Mesenchymal stem cell (in vitro differentiated cells and primary cell): ENCODE measurements around the gene SCYL3.
A peak's percentile ranks its signal among the peaks of the same experiment; 100 is the strongest.
"Not testable (repeated sequence)": the region's sequence is repeated elsewhere in the genome, so short reads cannot be mapped to it uniquely, and the experiment has no call there.

Source experiments
- DNase-seq: peaks from one replicate; pipeline ENCODE4 v3.0.0-alpha.2; 2013
- H2AFZ ChIP-seq: one replicate; pipeline ENCODE4 v1.6.1; 2013; ENCODE audit warnings: low read depth, mild to moderate bottlenecking, control low read depth, inconsistent platforms, low read length, moderate library complexity
- H2AK5ac ChIP-seq: 2 replicates; pipeline ENCODE4 v1.6.1; 2013; ENCODE audit warnings: low read length, moderate library complexity, mild to moderate bottlenecking, inconsistent platforms; ENCODE audit not compliant: severe bottlenecking
- H2BK120ac ChIP-seq: one replicate; pipeline ENCODE4 v1.6.1; 2013; ENCODE audit warnings: low read depth, mild to moderate bottlenecking, inconsistent platforms, low read length, moderate library complexity
- H2BK12ac ChIP-seq, 2 experiments: one replicate each; pipeline ENCODE4 v1.6.1; 2013; ENCODE audit warnings: inconsistent platforms in 2 of 2, low read length in 2 of 2, mild to moderate bottlenecking in 2 of 2, moderate library complexity in 2 of 2, control low read depth in 1 of 2
- H2BK15ac ChIP-seq: one replicate; pipeline ENCODE4 v1.6.1; 2013; ENCODE audit warnings: mild to moderate bottlenecking, low read depth, inconsistent platforms; ENCODE audit not compliant: poor library complexity, severe bottlenecking
- H2BK5ac ChIP-seq: 2 replicates; pipeline ENCODE4 v1.6.1; 2013; ENCODE audit warnings: low read depth, mild to moderate bottlenecking, low read length, control low read depth, inconsistent platforms; ENCODE audit not compliant: poor library complexity, severe bottlenecking
- H3K14ac ChIP-seq, 2 experiments: one replicate each; pipeline ENCODE4 v1.6.1; 2013; ENCODE audit warnings: inconsistent platforms in 2 of 2, low read length in 2 of 2, control low read depth in 1 of 2, mild to moderate bottlenecking in 1 of 2, moderate library complexity in 1 of 2
- H3K18ac ChIP-seq, 2 experiments: one replicate each; pipeline ENCODE4 v1.6.1; 2013; ENCODE audit warnings: inconsistent platforms in 2 of 2, low read length in 2 of 2, control low read depth in 1 of 2, low read depth in 1 of 2, mild to moderate bottlenecking in 1 of 2
- H3K23ac ChIP-seq, 2 experiments: one replicate each; pipeline ENCODE4 v1.6.1; 2013; ENCODE audit warnings: inconsistent platforms in 2 of 2, low read length in 2 of 2, mild to moderate bottlenecking in 2 of 2, moderate library complexity in 2 of 2, control low read depth in 1 of 2
- H3K27ac ChIP-seq: 2 replicates; pipeline ENCODE4 v1.5.1; 2013; ENCODE audit warnings: mild to moderate bottlenecking, moderate library complexity, low read length, control low read depth, inconsistent platforms; ENCODE audit not compliant: poor library complexity, severe bottlenecking
- H3K27me3 ChIP-seq, 2 experiments: 2 replicates each; pipeline versions ENCODE4 v1.6.1 to v1.7.0; 2013; ENCODE audit warnings: low read length in 2 of 2, mild to moderate bottlenecking in 2 of 2, moderate library complexity in 2 of 2, control low read depth in 1 of 2, inconsistent platforms in 1 of 2; ENCODE audit not compliant: control insufficient read depth in 1 of 2, insufficient read depth in 1 of 2
- H3K36me3 ChIP-seq, 2 experiments: 2 replicates each; pipeline versions ENCODE4 v1.6.1 to v1.7.0; 2013; ENCODE audit warnings: low read length in 2 of 2, control low read depth in 1 of 2, inconsistent platforms in 1 of 2, low read depth in 1 of 2, mild to moderate bottlenecking in 1 of 2; ENCODE audit not compliant: insufficient read depth in 2 of 2, control insufficient read depth in 1 of 2
- H3K4ac ChIP-seq, 2 experiments: one replicate each; pipeline ENCODE4 v1.6.1; 2013; ENCODE audit warnings: inconsistent platforms in 2 of 2, low read length in 2 of 2, mild to moderate bottlenecking in 2 of 2, moderate library complexity in 2 of 2, control low read depth in 1 of 2, low read depth in 1 of 2
- H3K4me1 ChIP-seq: 2 replicates; pipeline ENCODE4 v1.6.1; 2013; ENCODE audit warnings: low read depth, low read length, control low read depth; ENCODE audit not compliant: control insufficient read depth, insufficient read depth
- H3K4me2 ChIP-seq: 2 replicates; pipeline ENCODE4 v1.6.1; 2013; ENCODE audit warnings: low read length, mild to moderate bottlenecking, inconsistent platforms; ENCODE audit not compliant: poor library complexity, severe bottlenecking
- H3K4me3 ChIP-seq, 2 experiments: 2 replicates each; pipeline versions ENCODE4 v1.5.1 to v1.7.0; 2013; ENCODE audit warnings: low read length in 2 of 2, mild to moderate bottlenecking in 2 of 2, control low read depth in 1 of 2, low read depth in 1 of 2; ENCODE audit not compliant: insufficient read depth in 1 of 2
- H3K79me1 ChIP-seq: replicated peaks from 2 replicates; pipeline ENCODE4 v1.6.1; 2013; ENCODE audit warnings: mild to moderate bottlenecking, control low read depth, low read length, inconsistent platforms; ENCODE audit not compliant: poor library complexity, severe bottlenecking
- H3K9ac ChIP-seq: 2 replicates; pipeline ENCODE4 v1.7.0; 2013; ENCODE audit warnings: mild to moderate bottlenecking, low read length, moderate library complexity
- H3K9me3 ChIP-seq: 2 replicates; pipeline ENCODE4 v1.7.0; 2013; ENCODE audit warnings: mild to moderate bottlenecking, low read length; ENCODE audit not compliant: control insufficient read depth
- H4K8ac ChIP-seq: one replicate; pipeline ENCODE4 v1.6.1; 2013; ENCODE audit warnings: inconsistent platforms, mild to moderate bottlenecking, low read length, moderate library complexity
- H4K91ac ChIP-seq: one replicate; pipeline ENCODE4 v1.6.1; 2013; ENCODE audit warnings: mild to moderate bottlenecking, low read length, inconsistent platforms
- WGBS: methylation state at CpG from one replicate; pipeline ENCODE4 v1.1.7; 2013; ENCODE audit warnings: mixed read lengths; 5-methylcytosine and 5-hydroxymethylcytosine counted together

SCYL3 gene

DNA sequence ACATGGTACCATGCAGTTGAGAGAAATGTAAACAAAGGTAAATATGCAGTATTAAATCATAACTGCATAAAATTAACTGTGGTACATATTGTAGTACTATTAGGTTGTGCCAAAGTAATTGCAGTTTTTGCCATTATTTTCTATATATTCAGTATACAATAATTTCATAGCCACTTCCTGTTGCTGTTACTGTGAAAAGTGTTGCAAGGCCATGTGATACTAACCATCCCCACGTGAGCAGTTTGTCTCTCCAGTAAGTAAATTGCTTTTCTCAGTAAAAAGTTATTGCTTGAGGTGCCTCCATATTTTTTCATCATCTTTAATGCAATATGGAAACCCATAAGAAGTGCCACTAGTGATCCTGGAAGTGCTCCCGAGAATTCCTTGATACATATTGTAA, 79.4 kb downstream of the SCYL3 start:
- Histone ChIP-seq H2BK12ac (no peak overlapping the region), H3K9ac (no peak overlapping the region)

DNA sequence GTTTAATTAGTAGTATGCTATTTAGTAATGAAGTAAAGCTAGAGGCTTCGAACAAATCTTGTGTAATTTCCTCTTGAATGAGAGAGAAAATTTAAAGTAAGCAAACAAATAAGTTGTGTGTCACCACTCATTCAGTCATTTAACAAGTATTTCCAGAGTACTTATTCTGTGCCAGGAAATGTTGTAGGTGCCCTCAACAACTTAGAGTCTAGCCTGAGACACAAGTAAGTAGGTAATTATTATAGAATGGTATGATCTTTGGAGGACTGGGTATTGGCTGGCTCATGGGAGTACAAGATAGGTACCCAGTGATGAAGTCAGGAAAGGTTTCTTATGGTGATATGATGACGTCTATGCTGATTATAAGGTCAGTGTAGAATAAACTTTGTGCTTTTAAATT, 81.6 kb downstream of the SCYL3 start:
- no peaks in the 10 kb centered on the region for H3K4me1 ChIP-seq
- no peak overlapping the region for H3K27ac ChIP-seq
- no peak overlapping the region for H4K8ac ChIP-seq
- H4K91ac ChIP-seq = no peak overlapping the region
- 100% methylated on average over 1 of the region's 2 CpGs for WGBS
- no peak overlapping the region for H2AK5ac ChIP-seq
- no peak overlapping the region for H2BK12ac ChIP-seq
- no peak overlapping the region for H2AFZ ChIP-seq
- no peaks in the 10 kb centered on the region for H3K27me3 ChIP-seq
- H3K79me1 ChIP-seq = peaks cover 4% of the 10 kb centered on the region
- H3K9ac ChIP-seq = no peak overlapping the region
- H2BK5ac ChIP-seq = no peak overlapping the region
- H2BK120ac ChIP-seq = no peak overlapping the region
- no peak overlapping the region for H3K14ac ChIP-seq
- no peak for DNase-seq
- no peaks in the 10 kb centered on the region for H3K9me3 ChIP-seq
- peaks cover 0 to 4% of the 10 kb centered on the region in 2 experiments for H3K36me3 ChIP-seq
- no peak overlapping the region for H3K4ac ChIP-seq
- H2BK15ac ChIP-seq = no peak overlapping the region
- no peak overlapping the region for H3K4me3 ChIP-seq
- no peak overlapping the region for H3K23ac ChIP-seq
- no peak overlapping the region for H3K4me2 ChIP-seq
- H3K18ac ChIP-seq = no peak overlapping the region

More for the DNA sequence above, 79.4 kb downstream of the SCYL3 start:
- Histone ChIP-seq H3K4me2 (no peak overlapping the region), H3K23ac (no peak overlapping the region), H3K4me1 (no peaks in the 10 kb centered on the region), H4K8ac (no peak overlapping the region), H3K79me1 (peaks cover 7% of the 10 kb centered on the region), H3K27me3 (no peaks in the 10 kb centered on the region), H2AK5ac (no peak overlapping the region), H4K91ac (no peak overlapping the region), H3K4me3 (no peak overlapping the region), H3K36me3 (no peaks in the 10 kb centered on the region), H3K18ac (no peak overlapping the region), H2AFZ (no peak overlapping the region), H2BK15ac (no peak overlapping the region), H3K4ac (no peak overlapping the region), H2BK120ac (no peak overlapping the region), H3K27ac (no peak overlapping the region), H3K9me3 (no peaks in the 10 kb centered on the region), H2BK5ac (no peak overlapping the region), H3K14ac (no peak overlapping the region)
- DNase-seq = no peak
- 30% methylated on average over 1 of the region's 2 CpGs for WGBS

DNA sequence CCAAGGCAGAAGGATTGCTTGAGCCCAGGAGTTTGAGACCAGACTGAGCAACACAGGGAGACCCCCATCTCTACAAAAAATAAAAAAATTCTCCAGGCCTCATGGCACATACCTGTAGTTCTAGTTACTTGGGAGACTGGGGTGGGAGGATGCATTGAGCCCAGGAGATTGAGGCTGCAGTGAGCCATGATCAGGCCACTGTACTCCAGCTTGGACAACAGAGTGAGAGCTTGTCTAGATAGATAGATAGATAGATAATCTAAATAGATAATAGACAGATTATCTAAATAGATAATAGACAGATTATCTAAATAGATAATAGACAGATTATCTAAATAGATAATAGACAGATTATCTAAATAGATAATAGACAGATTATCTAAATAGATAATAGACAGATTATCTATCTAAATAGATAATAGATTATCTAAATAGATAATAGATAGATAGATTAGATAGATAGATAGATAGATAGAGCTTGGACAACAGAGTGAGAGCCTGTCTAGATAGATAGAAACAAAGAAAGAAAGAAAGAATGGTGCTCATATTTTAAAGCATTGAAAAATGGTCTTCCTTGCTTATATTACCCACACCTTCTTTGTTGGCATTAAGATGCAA, 82.2 kb downstream of the SCYL3 start:
- not testable (repeated sequence) for H2BK15ac ChIP-seq

DNA sequence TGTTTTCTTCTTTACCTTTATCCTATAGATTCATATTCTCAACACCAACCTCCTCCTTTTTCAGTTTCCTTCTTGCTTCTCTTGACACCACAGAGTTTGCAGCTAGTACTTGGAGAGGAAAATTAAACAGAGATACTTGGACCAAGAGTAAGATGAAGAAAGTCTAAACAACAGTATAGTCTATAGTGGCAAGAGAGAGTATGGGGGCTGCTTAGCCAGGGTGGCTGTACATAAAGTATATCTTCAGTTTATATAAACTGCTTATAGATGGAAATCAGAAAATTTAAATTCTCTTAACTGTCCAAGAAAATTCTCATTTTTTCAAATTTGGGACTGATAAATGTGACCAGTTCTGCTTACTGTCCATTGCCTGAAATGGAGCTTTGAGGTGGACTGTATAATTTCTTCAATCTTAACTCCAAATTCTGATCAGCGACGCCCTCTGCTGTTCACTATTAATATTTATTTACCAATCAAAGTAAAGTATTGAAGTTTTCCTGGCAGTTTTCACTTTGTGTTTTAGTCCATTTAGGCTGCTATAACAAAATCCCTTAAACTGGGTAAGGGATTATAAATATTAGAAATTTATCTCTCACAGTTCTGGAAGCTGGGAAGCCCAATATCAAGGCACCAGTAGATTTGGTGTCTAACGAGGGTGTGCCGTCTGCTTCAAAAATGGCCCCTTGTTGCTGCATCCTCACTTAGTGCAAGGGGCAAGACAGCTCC, 84.2 kb downstream of the SCYL3 start:
- Histone ChIP-seq H3K4ac (no peak overlapping the region), H3K14ac (no peak overlapping the region), H3K4me3 (no peak overlapping the region), H3K27ac (no peak overlapping the region), H3K36me3 (peaks cover 3 to 17% of the 10 kb centered on the region in 2 experiments), H3K79me1 (peaks cover 5% of the 10 kb centered on the region), H2BK5ac (no peak overlapping the region), H2BK120ac (no peak overlapping the region), H3K27me3 (no peaks in the 10 kb centered on the region), H3K9ac (no peak overlapping the region), H4K91ac (no peak overlapping the region), H2AFZ (no peak overlapping the region), H3K9me3 (no peaks in the 10 kb centered on the region), H2BK15ac (no peak overlapping the region), H3K18ac (no peak overlapping the region), H3K4me1 (no peaks in the 10 kb centered on the region), H2AK5ac (no peak overlapping the region), H3K4me2 (no peak overlapping the region), H2BK12ac (no peak overlapping the region), H4K8ac (no peak overlapping the region), H3K23ac (no peak overlapping the region)
- 100% methylated on average over 2 of the region's 4 CpGs for WGBS
- DNase-seq = peak; percentile 48

More for the DNA sequence above, 82.2 kb downstream of the SCYL3 start:
- H3K79me1 ChIP-seq, H4K91ac ChIP-seq, H3K18ac ChIP-seq, H3K4me2 ChIP-seq, H2BK12ac ChIP-seq, H4K8ac ChIP-seq, DNase-seq, H3K9me3 ChIP-seq, H2AFZ ChIP-seq, H3K4ac ChIP-seq, H3K14ac ChIP-seq, H3K23ac ChIP-seq, H3K36me3 ChIP-seq, H2BK5ac ChIP-seq, H3K27me3 ChIP-seq, H3K9ac ChIP-seq, H3K27ac ChIP-seq, H3K4me1 ChIP-seq, H3K4me3 ChIP-seq, H2AK5ac ChIP-seq: not testable (repeated sequence)
- H2BK120ac ChIP-seq = peak overlapping the region; percentile 19
